GM21381 (cell line): ENCODE data around the gene GORASP2.
"Not testable (repeated sequence)": the region's sequence is repeated elsewhere in the genome, so short reads cannot be mapped to it uniquely, and the experiment has no call there.

Source experiments
- ATAC-seq: cut with Tn5 transposase; IDR thresholded peaks from one replicate; pipeline ENCODE4 v1.9.1; 2021; ENCODE audit warnings: mild to moderate bottlenecking, moderate library complexity; ENCODE audit not compliant: unreplicated experiment

The GORASP2 gene

GRCh38 chr2:170928824-170929685 is at the start of gene GORASP2:
TSS of gene GORASP2 (plus strand) at chr2:170929253. CDS start at chr2:170929341, 88 bp downstream.
- peak; percentile 83 for ATAC-seq

GRCh38 chr2:170881840-170882239 is 47.2 kb upstream of the GORASP2 start:
- ATAC-seq = no peak

DNA sequence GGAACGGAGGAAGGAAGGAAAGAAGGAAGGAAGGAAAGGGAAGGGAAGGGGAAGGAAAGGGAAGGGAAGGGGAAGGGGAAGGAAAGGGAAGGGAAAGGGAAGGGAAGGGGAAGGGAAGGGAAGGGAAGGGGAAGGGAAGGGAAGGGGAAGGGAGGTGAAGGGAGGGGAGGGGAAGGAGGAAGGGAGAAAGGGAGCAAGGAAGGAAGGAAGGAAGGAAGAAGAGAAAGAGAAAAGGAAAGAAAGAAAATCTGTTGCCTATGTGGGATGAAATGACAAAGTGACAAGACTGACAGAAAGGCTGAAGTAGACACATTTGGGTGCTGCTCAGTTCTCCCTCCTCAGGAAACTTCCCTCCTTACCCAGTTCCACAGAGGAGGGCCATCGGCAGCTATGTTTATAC is 46.3 kb upstream of the GORASP2 start:
- ATAC-seq = no peak

- ATAC-seq = no peak
Measured at GRCh38 chr2:170883683-170884082, 45.4 kb upstream of the GORASP2 start.

GRCh38 chr2:170885130-170885791 is 43.8 kb upstream of the GORASP2 start:
- no peak for ATAC-seq

DNA sequence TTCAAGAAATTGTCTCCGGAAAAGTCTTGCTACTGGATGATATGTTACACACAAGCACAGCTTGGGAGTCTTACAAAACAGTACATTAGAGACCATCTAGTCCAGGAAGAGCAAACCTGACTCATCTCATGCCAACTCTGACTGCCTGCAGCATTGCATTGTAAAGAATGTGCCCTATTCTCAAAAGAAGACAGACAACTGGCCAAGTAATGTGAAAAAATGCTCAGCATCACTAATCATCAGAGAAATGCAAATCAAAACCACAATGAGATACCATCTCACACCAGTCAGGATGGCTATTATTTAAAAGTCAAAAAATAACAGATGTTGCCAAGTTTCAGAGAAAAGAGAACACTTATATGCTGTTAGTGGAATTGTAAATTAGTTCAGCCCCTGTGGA is 42.7 kb upstream of the GORASP2 start:
- ATAC-seq = no peak

DNA sequence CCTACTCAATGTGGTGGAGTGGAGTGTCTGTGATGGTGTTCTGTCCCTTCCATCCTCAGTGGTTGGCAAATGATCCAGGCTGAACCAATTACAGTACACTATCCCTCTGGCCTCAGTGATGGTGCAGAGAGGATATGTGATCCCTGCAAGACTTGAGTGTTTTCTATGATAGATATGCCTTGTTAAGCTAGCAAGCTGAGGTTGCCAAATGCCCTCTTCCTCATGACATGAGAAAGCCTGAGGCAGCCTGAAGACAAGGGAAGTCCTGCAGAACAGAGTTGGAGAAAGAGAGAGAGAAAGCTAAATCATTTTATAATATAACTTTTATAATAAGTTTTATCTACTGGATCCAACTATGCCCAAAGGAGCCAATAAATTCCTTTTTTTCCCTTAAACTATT is 41.6 kb upstream of the GORASP2 start:
- no peak for ATAC-seq

DNA sequence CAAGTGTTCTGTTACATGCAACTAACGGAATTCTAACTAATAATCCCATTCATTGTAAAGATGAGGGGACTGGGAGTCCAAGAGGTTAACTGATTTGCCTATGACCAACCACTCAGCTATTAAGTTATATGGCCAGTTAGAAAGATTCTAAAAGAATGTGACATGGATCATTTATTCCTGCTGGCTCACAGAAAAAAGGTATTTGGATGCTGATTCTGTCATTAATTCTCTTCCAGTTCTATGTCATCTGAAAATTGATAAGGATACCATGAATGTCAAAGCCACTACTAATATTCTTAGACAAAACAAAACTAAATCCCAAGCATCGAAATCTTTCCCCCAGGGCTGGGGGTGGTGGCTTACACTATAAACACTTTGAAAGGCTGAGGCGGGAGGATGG is 41.2 kb upstream of the GORASP2 start:
- no peak for ATAC-seq

DNA sequence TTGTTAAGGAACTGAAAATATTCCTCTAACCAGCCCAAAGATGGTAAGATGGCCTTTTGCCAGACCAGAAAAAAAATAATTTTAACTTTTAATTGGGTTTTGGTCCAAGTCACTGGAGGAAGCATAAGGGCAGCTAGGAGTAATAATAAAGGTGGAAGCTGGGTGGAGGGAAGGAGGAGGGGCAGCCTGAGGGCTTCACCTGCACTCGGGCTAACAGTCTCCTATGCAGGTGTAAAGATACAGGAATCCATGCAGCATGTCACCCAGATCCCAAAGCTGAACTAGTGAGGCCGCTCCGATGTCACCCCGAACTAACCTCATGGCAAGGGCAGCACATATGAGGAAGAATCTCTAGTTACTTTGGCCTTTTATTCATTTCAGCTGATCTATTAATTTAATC is 37.2 kb upstream of the GORASP2 start:
- ATAC-seq = no peak

- ATAC-seq = no peak
Measured at GRCh38 chr2:170892391-170892951, 36.6 kb upstream of the GORASP2 start.

- no peak for ATAC-seq
Measured at GRCh38 chr2:170895023-170895757, 33.9 kb upstream of the GORASP2 start.

DNA sequence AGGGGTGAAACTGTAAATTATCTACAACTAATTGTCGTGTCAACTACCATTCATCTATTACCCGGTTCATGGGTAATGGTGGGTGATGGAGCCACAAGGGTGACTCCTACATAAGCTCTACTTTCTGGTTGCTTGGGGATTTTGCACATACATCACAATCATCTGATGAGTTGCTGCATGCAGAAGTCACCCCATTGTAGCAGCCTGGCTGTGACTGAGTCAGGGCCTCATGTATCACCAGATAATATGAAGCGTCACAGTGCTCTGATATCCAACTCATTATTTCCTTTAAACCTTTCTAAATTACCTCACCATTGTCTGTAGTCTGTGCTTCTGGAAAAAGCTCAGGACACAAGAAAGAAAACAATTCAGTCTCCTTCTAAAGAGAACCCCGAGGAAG is 32.4 kb upstream of the GORASP2 start:
- ATAC-seq = no peak

DNA sequence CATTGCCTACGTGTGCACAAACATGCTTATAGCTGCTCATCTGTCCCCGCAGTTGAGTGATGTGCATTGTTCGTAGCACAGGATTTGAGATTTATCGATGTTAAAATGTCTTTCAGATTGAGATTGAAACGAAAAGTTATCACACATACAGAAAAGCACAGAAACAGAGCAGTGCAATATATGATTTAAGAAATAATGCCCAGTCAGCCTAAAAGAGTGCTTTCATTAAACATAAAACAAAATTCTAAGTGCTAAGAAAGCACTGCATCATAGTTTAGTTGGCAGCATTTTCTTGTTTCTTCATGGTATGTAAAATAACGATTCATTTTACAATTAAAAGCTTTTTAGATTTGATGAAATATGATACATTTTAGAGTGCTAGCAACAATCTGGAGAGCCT is 31.9 kb upstream of the GORASP2 start:
- no peak for ATAC-seq

- no peak for ATAC-seq
Measured at GRCh38 chr2:170905864-170906263, 23.2 kb upstream of the GORASP2 start.

- no peak for ATAC-seq
Measured at GRCh38 chr2:170911314-170911889, 17.7 kb upstream of the GORASP2 start.

DNA sequence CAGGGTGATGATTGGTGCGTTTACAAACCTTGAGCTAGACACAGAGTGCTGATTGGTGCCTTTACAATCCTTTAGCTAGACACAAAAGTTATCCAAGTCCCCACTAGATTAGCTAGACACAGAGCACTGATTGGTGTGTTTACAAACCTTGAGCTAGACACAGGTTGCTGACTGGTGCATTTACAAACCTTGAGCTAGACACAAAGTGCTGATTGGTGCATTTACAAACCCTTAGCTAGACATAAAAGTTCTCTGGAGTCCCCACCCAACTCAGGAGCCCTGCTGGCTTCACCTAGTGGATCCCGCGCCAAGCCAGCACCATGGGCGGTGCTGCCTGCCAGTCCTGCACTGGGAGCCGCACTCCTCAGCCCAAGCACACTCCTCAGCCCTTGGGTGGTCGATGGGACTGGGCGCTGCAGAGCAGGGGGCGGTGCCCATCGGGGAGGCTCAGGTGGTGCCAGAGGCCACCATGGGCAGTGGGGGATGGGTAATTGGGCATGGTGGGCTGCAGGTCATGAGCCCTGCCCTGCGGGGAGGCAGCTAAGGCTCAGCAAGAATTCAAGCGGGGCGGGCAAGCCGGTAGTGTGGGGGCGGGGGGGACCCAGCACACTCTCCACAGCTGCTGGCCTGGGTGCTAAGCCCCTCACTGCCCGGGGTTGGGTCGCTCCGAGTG is 13.9 kb upstream of the GORASP2 start:
- ATAC-seq = not testable (repeated sequence)

- ATAC-seq = no peak
Measured at GRCh38 chr2:170917219-170917913, 11.7 kb upstream of the GORASP2 start.

- no peak for ATAC-seq
Measured at GRCh38 chr2:170917957-170918356, 11.1 kb upstream of the GORASP2 start.

GRCh38 chr2:170921873-170922272 is 7.2 kb upstream of the GORASP2 start:
- ATAC-seq = not testable (repeated sequence)
